Raji (cell line): ENCODE data around the gene CRYBG3.

Experiments used
- POLR2A ChIP-seq: IDR thresholded peaks from 2 replicates; pipeline ENCODE4 v1.6.1; 2011; ENCODE audit warnings: low read depth, low read length, control low read depth; ENCODE audit not compliant: insufficient read depth

Gene CRYBG3

DNA sequence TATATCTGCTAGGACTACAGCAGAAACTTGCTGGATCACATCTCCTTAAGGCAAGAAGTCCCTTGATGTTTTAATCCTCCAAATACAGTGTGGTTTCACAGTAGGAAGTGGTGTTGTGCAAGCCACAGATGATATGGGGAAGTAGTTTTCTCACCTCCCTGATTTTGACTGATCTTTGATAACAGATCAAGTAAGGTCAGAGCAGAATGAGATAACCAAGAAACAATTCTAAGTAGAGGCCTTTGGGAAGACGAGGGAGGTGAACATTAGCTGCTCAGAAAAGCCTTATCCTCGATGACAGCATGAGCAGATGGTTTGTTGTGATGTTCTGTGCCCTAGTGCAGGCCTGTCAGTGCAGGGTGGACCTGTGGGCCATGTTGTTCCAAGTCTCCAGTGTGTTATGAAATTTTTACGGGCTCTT is 89.1 kb downstream of the CRYBG3 start:
- TF ChIP-seq POLR2A: no peak

DNA sequence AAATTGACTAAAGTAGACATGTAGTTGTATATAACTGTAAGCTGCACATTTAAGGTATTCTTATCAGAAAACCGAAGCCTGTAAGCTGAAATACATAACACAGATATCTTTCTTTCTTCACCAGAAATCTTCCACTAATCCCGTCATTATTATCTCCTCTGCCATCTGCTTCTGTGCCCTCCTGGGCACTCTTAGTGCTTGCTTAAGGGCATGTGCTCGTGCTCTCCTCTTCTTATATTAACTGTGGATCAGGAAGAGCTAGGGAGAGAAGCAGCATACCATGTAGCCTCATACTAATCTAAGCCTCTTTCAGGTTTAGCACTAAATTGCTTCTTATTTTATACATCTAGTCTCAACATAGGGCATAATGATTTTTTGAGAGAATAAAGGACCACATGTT is 89.6 kb downstream of the CRYBG3 start:
- TF ChIP-seq POLR2A: no peak

DNA sequence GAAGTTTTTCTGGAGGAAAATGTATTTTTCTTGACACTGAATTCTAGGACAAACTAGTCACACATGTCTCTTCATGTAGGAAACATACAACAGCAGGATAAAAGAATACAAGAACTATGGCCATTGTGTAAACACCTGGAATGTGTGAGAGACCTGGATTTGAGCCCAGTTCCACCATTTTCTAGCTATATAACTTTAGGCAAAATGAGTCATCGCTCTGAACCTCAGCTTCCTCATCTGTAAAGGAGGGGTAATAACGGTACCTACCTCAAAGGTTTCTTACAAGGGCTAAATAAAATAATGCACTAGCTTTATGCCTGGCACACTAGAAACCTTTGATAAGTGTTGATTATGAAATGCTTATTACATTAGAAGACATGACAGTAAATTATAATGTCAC is 92.6 kb downstream of the CRYBG3 start:
- TF ChIP-seq POLR2A: no peak

DNA sequence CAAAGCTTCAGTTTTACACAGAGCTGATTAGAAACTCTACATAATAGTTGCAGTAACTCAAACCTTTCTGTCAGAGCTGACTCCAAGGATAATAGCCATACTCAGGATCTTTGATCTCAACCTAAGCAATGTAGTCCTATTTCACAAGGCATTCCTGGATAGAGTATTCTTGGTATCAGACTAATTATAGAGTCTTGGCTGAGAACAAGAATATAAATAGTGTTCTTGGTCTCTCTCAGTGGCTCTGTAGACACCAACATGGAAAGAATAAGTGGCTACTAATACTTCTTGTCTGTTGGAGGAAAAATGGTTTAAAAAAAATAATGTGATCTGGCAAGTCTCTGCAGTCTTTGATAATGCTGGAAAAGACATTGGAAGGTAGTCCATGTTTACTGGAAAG is 94.8 kb downstream of the CRYBG3 start:
- no peak for TF ChIP-seq POLR2A

DNA sequence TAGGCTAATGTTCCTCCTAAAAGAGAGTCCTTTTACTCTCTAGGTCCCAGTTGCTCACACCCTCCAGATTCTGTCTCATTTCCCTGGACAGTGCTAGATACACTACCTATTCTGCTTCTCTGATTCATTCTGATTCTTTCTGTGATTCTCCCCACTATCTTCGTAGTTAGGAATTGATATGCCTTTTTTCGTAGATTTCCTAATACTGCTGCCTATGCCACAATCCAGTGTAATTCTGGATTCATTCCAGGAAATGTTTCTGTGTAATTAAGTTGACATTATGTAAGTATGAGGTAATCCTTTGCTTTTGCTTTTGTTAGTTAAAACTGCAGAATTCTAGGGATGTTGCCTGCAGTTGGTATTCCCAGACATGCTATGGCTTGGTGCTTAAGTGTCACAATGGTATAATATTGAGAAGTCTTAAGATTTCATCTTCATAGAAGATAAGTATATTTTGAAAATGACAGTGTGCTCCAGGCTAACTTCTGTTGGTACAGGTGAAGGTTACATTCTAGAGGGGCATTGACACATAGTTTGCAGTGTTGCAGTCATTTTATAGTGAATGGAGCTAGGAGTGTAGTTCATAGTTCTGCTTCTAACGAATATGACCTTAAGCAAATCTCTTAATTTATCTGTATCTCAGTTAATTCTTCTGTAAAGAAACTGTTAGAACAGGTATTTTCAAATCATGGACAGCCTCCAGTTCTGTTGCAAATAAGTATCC is 96.2 kb downstream of the CRYBG3 start:
- no peak for TF ChIP-seq POLR2A

DNA sequence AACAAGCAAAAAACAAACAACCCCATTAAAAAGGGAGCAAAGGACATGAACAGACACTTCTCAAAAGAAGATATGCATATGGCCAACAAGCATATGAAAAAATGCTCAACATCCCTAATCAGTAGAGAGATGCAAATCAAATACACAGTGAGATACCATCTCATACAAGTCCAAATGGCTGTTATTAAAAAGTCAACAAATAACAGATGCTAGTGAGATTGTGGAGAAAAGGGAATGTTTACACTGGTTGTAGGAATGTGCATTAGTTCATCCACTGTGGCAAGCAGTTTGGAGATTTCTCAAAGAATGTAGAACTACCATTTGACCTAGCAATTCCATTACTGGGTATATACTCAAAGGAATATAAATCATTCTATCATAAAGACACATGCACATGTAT is 105.9 kb downstream of the CRYBG3 start:
- no peak for TF ChIP-seq POLR2A

DNA sequence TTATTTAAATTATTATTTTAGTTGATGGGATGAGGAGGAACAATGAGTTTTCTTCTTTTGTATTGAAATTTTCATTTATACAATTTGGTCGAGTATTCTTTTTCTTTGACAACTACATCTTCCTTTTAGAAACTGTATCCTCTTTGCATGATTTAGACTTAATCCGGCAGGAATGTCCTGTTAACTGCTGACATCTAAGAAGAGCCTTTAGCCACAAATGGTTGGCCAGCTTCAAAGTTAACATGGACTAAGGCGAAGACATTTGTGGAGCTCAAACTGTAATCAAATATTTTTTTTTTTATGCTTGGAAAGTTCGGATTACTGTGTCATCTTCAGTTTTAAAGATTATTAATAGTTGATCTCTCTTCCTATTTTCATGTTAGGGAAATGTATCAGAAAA is 107.2 kb downstream of the CRYBG3 start:
- no peak for TF ChIP-seq POLR2A

DNA sequence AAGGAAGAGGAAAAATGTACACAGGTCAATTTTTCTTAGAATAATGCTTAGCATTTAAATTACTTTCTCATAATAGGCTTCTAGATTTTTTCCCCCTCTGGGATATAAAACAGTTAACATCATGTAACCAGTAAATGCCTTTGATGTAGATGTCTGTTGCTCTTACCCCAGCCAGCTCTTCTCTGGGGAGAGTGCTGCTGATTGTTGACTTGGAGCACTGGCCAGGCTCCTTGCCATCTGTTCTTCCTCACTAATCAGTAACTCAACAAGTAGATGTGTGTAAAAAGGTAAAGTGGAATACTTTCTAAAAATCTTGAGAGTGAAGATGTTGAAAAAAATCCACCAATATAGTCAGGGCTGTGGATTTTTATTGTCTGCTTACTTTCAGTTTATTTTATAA is 108.2 kb downstream of the CRYBG3 start:
- TF ChIP-seq POLR2A: no peak

DNA sequence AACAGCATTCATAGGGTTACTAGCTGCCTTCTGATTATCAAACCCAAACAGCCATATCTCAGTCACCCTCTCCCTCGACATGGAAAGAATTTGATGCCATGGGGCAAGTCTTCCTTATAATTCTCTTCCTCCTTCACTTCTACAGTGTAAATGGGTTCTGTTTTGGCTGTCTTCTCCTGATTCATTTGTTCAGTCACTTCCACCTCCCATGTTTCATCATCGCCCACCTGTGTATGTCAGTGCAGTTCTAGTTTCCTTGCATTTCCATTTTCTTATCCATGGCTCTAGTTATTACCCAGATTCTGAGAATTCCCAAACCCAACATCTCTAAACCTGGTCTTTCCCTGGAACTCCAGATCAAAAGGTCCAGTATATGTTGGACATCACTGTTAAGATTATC is 109.4 kb downstream of the CRYBG3 start:
- no peak for TF ChIP-seq POLR2A

DNA sequence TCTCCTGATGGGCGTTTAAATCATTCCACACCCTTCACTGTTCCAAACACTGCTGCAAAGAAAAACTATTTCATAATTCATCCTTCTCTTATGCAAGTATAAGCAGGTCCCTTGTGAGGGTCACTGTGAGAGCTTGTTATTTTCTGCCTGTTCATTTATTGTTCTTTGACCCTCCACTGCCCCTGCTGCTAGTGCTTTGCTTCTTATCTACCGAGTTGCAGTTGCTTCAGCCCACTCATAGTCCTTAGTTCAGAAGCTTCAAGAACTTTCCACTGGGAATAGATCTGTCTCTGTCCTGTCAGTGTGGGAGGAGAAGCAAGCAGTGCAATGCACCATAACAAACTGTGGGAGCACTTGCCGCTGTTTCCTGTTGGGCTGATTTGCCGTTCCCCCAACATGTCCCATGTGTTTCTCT is 110.6 kb downstream of the CRYBG3 start:
- no peak for TF ChIP-seq POLR2A

DNA sequence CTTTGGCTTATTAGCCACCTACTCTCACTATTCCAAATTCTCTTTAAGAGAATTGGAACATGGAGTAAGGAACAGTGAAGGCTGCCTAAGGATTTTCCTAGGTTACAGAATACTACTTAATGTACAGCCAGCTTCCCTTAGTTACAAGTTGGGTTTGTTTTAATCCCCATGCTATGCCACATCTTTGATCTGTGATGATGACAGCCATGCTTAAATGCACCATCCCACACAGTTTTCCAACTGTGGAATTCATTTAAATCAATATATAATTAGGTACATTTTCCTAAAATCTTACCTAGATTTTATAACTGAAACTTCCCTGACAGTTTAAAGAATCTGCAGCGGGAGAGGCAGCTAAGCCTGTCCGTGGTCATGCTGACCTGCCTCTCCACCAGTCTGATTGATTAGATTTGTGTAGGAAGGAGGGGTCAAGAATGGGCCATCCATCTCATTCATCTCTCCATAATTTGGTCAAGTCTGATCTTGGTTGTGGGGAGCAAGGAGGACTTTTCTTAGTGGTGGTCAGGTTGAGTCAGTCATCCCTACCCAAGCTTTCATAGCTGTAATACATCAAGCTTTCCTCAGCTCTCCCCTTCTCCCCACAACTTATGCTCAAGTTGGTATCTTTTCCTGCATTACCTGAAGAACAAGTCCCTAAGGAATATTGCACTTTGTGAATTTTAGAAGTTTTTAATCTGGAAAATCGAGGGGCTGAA is 113.3 kb downstream of the CRYBG3 start:
- TF ChIP-seq POLR2A: no peak

DNA sequence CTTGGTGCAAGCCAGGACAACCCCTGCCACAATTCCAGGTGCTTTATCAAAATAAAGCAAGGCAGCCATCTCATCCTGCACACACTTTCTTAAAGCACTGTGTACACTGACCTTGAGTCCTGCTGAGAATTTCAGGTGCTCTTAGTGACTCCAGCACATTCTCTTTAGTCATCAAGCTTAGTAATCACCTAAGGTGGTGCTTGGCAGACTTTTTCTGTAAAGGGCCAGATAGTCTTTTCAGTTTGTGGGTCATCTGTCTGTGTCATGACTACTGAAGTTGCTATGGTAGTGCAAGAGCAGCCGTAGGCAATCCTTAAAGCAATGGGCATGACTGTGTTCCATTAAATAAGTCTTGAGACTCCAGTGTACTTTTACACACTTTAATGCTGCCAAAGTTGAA is 114.0 kb downstream of the CRYBG3 start:
- TF ChIP-seq POLR2A: no peak

DNA sequence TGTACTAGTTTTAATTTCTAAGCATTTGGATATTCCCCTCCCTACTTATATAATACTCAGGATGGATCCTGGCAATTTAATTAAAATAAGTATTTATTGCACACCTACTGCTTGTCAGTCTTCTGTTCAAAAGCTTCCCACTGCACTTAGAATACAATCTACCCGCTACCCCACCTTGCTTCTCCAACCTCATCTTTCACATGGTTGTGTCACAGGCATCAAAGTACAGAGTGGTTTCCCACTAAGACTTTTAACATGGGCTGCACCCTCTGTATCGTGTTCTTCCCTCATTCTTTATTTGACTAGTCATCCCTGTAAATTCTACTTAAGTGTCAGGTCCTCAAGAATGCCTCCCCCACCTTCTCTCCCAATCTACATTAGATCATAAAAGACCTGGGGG is 115.4 kb downstream of the CRYBG3 start:
- no peak for TF ChIP-seq POLR2A

DNA sequence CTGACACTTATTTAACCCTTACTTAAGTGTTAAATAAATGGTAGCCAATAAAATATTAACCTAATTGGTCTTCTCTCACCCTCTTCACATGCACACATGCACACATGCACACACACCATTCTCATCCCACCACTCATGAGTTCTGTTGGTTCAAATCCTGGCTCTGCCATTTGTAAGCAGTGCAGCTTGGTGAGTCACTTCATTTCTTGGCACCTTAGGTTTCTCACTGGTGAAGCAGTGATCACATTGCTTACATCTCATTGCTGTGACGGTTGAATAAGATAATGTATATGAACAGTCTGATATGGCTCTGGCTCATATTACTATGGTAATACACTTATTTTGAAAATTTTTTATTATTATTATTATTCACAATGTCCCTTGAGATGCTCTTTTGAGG is 116.6 kb downstream of the CRYBG3 start:
- TF ChIP-seq POLR2A: no peak

DNA sequence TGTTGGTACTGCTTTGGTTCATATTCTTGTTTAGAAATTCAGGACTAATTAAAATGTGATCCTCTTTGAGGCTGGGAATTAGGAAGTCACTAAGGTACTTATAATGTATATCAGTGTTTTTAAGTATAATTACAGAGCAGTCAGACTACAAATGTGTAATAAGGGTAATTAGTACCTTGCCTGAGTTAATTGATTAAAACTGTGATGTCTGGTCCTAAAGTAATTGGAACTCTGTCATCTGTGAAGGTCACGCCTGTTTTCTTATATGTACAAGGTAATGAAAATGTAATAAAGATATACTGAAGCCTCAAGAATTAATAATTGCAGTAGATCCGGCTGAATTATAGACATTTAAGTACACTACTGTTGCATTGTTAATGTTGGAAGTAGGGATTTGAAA is 117.6 kb downstream of the CRYBG3 start:
- no peak for TF ChIP-seq POLR2A

DNA sequence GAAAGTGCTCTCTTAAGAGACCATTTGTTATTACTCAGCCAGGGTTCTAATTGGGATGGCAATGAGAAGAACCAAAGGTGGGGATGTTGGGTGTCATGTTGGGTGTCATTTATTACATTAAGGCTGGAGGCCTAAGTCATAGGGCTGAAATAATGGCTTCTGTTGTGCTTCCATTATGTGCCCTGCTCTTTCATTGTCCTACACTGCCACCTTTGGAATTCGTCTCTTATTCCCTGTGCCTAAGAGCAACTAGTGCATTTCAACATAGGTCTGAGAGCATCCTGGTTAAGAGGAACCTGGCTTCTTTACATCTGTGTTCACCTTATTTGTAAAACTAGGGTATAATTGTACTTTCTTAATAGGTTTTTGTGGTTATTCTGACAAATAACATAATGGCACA is 118.2 kb downstream of the CRYBG3 start:
- TF ChIP-seq POLR2A: no peak
